MCF 10A (cell line): Measurements from ENCODE around the gene PSMD9. TPM values are rescaled to one million over a fixed set of nuclear protein-coding genes. Genes with fewer than 3 reads are reported as not detected.
"Not testable (repeated sequence)": the region's sequence is repeated elsewhere in the genome, so short reads cannot be mapped to it uniquely, and the experiment has no call there.

Experiments used
- BruUV-seq: library from RNA; stranded (reverse); fragments of 400-500 nt; replicated peaks from 2 replicates; lab custom pipeline; 2021; lab: Mats Ljungman, UMichigan
- CTCF ChIA-PET: fragments of 300-600 bp; sonication (Branson Sonifier 250); formaldehyde crosslinking; extraction: SDS; loops from one replicate; lab custom pipeline; 2021; ENCODE audit warnings: antibody characterized with exemption, inconsistent platforms; lab: Yijun Ruan, JAX
- POLR2A ChIA-PET: fragments of 300-600, 350-650 bp; sonication (Branson Sonifier 250); formaldehyde crosslinking; extraction: SDS; loops from one replicate; lab custom pipeline; 2020; ENCODE audit warnings: antibody characterized with exemption, inconsistent platforms; lab: Yijun Ruan, JAX
- DNase-seq: peaks from one replicate; pipeline ENCODE4 v3.0.0-alpha.2; 2018; ENCODE audit not compliant: unreplicated experiment
- H3K27ac Mint-ChIP-seq: one replicate; pipeline ENCODE4 v1.8.0; 2022; ENCODE audit warnings: mild to moderate bottlenecking, low read depth, mixed read lengths; ENCODE audit not compliant: unreplicated experiment
- H3K27me3 Mint-ChIP-seq: one replicate; pipeline ENCODE4 v1.8.0; 2022; ENCODE audit warnings: mixed read lengths; ENCODE audit not compliant: insufficient read depth, unreplicated experiment
- H3K36me3 Mint-ChIP-seq: one replicate; pipeline ENCODE4 v1.8.0; 2022; ENCODE audit warnings: mild to moderate bottlenecking, moderate library complexity, mixed read lengths; ENCODE audit not compliant: insufficient read depth, unreplicated experiment
- H3K4me1 Mint-ChIP-seq: one replicate; pipeline ENCODE4 v1.8.0; 2022; ENCODE audit warnings: mixed read lengths; ENCODE audit not compliant: insufficient read depth, unreplicated experiment
- H3K4me3 Mint-ChIP-seq: one replicate; pipeline ENCODE4 v1.8.0; 2022; ENCODE audit warnings: mild to moderate bottlenecking, moderate library complexity, mixed read lengths; ENCODE audit not compliant: unreplicated experiment
- H3K9me3 Mint-ChIP-seq: one replicate; pipeline ENCODE4 v1.8.0; 2022; ENCODE audit warnings: mixed read lengths; ENCODE audit not compliant: unreplicated experiment
- intact Hi-C: fragments of 100-400 bp; cut with micrococcal nuclease; formaldehyde crosslinking; loops from 2 replicates; pipeline ENCODE4 v1.14.1; 2022
- total RNA-seq: library from RNA; stranded (reverse); gene quantifications from 2 replicates; pipeline ENCODE4 v1.2.3, GENCODE V29; 2022
- TF ChIP-seq, protein P1 (sequence below): fragments of 200-600 bp; IDR thresholded peaks from one replicate; pipeline ENCODE4 v1.8.0; 2022; ENCODE audit warnings: antibody characterized with exemption, mild to moderate bottlenecking; ENCODE audit not compliant: unreplicated experiment

PSMD9 gene
- total RNA-seq, 1 experiment from 2014 or later: 96.3 TPM

DNA sequence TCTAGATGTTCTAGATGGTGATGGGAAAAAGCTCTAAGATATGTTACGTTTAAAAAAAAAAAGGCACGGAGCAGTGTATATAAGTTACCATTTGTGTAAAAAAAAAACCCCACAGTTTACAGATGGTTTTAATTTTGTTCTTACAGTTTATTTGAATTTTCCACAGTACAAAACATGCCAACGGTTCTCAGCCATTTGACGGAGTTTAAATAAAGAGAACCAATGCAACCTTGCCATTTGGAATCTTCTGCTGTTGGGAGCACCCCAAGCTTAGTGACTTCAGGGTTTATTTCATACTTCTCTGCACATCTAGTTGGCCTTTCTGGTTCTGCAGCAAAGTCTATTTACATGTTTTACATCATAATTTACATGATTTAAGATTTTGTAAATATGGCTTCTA lies 22.3 kb upstream of the PSMD9 start:
- Mint-ChIP-seq H3K9me3 (no peaks in the 10 kb centered on the region), H3K4me1 (no peaks in the 10 kb centered on the region), H3K4me3 (no peak overlapping the region), H3K27ac (no peak overlapping the region), H3K27me3 (no peaks in the 10 kb centered on the region), H3K36me3 (no peaks in the 10 kb centered on the region)
- ChIA-PET CTCF (interaction anchor here (0.6 kb wide), 4 partner anchors 17 to 306 kb away, joined by 3 to 5 read pairs (median 4); no protein-coding TSS in a partner anchor), POLR2A (interaction anchor here (0.6 to 1.5 kb wide), 2 partner anchors 21 to 1377 kb away, joined by 3 to 4 read pairs; no protein-coding TSS in a partner anchor)
- intact Hi-C loops: no loop called here
- DNase-seq: no peak
- BruUV-seq: no TSS peak
- TF ChIP-seq, protein P1, sequence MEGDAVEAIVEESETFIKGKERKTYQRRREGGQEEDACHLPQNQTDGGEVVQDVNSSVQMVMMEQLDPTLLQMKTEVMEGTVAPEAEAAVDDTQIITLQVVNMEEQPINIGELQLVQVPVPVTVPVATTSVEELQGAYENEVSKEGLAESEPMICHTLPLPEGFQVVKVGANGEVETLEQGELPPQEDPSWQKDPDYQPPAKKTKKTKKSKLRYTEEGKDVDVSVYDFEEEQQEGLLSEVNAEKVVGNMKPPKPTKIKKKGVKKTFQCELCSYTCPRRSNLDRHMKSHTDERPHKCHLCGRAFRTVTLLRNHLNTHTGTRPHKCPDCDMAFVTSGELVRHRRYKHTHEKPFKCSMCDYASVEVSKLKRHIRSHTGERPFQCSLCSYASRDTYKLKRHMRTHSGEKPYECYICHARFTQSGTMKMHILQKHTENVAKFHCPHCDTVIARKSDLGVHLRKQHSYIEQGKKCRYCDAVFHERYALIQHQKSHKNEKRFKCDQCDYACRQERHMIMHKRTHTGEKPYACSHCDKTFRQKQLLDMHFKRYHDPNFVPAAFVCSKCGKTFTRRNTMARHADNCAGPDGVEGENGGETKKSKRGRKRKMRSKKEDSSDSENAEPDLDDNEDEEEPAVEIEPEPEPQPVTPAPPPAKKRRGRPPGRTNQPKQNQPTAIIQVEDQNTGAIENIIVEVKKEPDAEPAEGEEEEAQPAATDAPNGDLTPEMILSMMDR: no peak

DNA sequence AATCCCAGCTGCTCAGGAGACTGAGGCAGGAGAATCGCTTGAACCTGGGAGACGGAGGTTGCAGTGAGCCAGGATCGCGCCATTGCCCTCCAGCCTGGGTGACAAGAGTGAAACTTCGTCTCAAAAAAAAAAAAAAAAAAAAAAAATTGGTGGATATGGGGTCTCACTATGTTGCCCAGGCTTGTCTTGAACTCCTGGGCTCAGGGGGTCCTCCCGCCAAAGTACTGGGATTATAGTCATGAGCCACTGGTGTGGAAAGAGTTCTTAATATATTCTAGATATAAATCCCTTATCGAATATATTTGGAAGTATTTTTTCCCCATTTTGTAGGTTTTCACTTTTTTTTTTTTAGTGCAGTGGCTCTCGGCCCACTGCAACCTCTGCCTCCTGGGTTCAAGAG lies 19.4 kb upstream of the PSMD9 start:
- H3K36me3 Mint-ChIP-seq, DNase-seq, H3K27me3 Mint-ChIP-seq, H3K4me3 Mint-ChIP-seq, intact Hi-C loops, H3K9me3 Mint-ChIP-seq, H3K4me1 Mint-ChIP-seq, H3K27ac Mint-ChIP-seq, BruUV-seq: not testable (repeated sequence)
- POLR2A ChIA-PET: interaction anchor here (0.6 kb wide), 1 partner anchor 56 kb away, joined by 3 read pairs; no protein-coding TSS in a partner anchor
- CTCF ChIA-PET: interaction anchor here (1.2 kb wide), 1 partner anchor 75 kb away, joined by 3 read pairs; no protein-coding TSS in a partner anchor

DNA sequence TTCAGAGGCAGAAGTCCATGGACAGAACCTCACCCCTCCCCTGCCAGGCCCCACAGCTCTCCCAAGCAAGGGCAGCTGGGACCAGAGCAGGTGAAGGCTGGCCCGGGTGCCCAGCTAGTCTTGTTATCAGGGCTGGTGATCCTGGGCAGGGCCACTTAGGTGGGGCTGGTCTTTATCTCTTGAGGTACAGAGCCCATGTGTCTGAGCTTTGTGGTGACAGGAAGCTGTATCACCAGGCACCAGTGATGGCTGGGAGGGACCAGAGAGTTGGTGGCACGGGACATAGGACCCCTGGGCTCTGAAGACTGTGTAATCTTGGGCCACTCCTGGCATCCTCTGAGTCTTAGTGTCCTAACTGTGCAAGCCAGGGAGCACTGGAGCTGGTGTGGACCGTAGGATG lies 17.1 kb upstream of the PSMD9 start:
- peaks cover 7% of the 10 kb centered on the region for H3K4me1 Mint-ChIP-seq
- H3K9me3 Mint-ChIP-seq: no peaks in the 10 kb centered on the region
- H3K27me3 Mint-ChIP-seq: no peaks in the 10 kb centered on the region
- POLR2A ChIA-PET: interaction anchor here (0.6 kb wide), 1 partner anchor 86 kb away, joined by 3 read pairs; no protein-coding TSS in a partner anchor
- H3K36me3 Mint-ChIP-seq: no peaks in the 10 kb centered on the region
- H3K4me3 Mint-ChIP-seq: no peak overlapping the region
- TF ChIP-seq, protein P1: no peak
- no peak overlapping the region for H3K27ac Mint-ChIP-seq
- BruUV-seq: no TSS peak
- CTCF ChIA-PET: interaction anchor here (0.7 to 1.7 kb wide), 3 partner anchors 17 to 156 kb away, joined by 3 to 6 read pairs (median 3); partner anchors contain the start of gene PSMD9
- intact Hi-C loops: no loop called here
- no peak for DNase-seq

DNA sequence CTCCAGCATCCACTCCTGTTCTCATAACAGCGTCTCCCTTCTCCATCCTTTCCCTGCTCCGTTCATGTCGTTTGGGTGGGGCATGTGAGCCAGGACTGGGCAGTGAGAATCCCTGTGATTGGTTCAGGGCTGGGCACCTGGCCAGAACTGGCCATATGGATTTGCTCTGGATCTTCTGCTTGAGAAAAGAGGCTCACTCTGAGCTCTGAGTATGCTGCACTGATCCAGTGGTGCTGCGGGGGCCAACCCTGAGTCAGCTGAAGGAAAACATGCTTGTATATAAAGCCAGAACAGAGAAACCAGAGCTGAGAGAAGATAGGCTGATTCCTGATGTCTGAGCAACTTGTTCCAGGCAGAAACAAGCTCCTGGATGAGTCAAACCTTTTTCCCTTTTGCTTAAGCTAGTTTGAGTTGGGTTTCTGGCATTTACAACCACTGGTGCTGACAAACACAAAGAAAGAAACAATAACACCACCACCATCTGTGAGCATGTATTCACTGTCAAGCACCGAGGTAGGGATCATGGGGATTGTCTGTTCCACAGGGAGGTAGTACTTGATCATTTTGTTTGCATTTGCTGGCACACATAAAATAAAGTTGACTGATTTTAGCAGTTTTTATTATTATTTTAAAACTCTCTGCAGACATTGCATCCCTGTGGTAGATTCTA lies 15.9 kb upstream of the PSMD9 start:
- Mint-ChIP-seq H3K27me3 (no peaks in the 10 kb centered on the region), H3K27ac (peak overlapping the region; percentile 50), H3K4me3 (no peak overlapping the region), H3K9me3 (no peaks in the 10 kb centered on the region), H3K36me3 (no peaks in the 10 kb centered on the region), H3K4me1 (peaks cover 7% of the 10 kb centered on the region)
- DNase-seq: peak; percentile 74
- no TSS peak for BruUV-seq
- POLR2A ChIA-PET: interaction anchor here (0.6 to 0.9 kb wide), 3 partner anchors 16 to 75 kb away, joined by 3 to 4 read pairs (median 3); partner anchors contain the start of gene PSMD9
- TF ChIP-seq, protein P1: no peak
- CTCF ChIA-PET: interaction anchor here (0.6 to 1.2 kb wide), 2 partner anchors 78 to 468 kb away, joined by 3 read pairs; no protein-coding TSS in a partner anchor
- intact Hi-C loops: no loop called here
